ENCODE data around the gene SYT5.

GRCh38 chr19:55173186-55173713, 6.8 kb downstream of the SYT5 start:
- TF ChIP-seq EZH2 (IDR thresholded peaks at IDR 0.05; ENCODE audit: insufficient read depth, poor library complexity, severe bottlenecking) (no peak), EZH2phosphoT487 (IDR thresholded peaks at IDR 0.05; ENCODE audit: insufficient read depth, low read depth) (no peak)

Measured in GM23248 (cell line).